Neural cell (in vitro differentiated cells): ENCODE measurements around the gene SNRPA. TPM values are rescaled to one million over a fixed set of nuclear protein-coding genes. Genes with fewer than 3 reads are reported as not detected.
"Not testable (repeated sequence)": the region's sequence is repeated elsewhere in the genome, so short reads cannot be mapped to it uniquely, and the experiment has no call there.

Source experiments
- H2AFZ ChIP-seq: fragments of 200-600, 300-800 bp; sonication (generic), shearing (Covaris generic); 2 replicates; pipeline ENCODE4 v1.6.0; 2014; ENCODE audit warnings: low read depth, mild to moderate bottlenecking, antibody characterized with exemption, low read length, moderate library complexity
- H3F3A ChIP-seq: fragments of 200-600 bp; shearing (Covaris generic); 2 replicates; pipeline ENCODE4 v1.6.1; 2016; ENCODE audit warnings: mild to moderate bottlenecking, moderate library complexity, mixed read lengths, antibody characterized with exemption, low read length; ENCODE audit not compliant: insufficient read depth, poor library complexity, severe bottlenecking
- H3K27ac ChIP-seq: fragments of 200-600, 300-800 bp; sonication (generic), shearing (Covaris generic); 2 replicates; pipeline ENCODE4 v1.5.1; 2014; ENCODE audit warnings: mild to moderate bottlenecking, low read length, moderate library complexity
- H3K27me3 ChIP-seq: fragments of 300-800, 200-600 bp; sonication (generic), shearing (Covaris generic); 2 replicates; pipeline ENCODE4 v1.6.0; 2014; ENCODE audit warnings: mild to moderate bottlenecking, low read depth, low read length, moderate library complexity; ENCODE audit not compliant: insufficient read depth
- H3K36me3 ChIP-seq: fragments of 300-800, 200-600 bp; sonication (generic), shearing (Covaris generic); 2 replicates; pipeline ENCODE4 v1.5.1; 2014; ENCODE audit warnings: mild to moderate bottlenecking, antibody characterized with exemption, low read length, moderate library complexity; ENCODE audit not compliant: insufficient read depth
- H3K4me2 ChIP-seq: fragments of 300-800, 200-600 bp; sonication (generic), shearing (Covaris generic); 2 replicates; pipeline ENCODE4 v1.6.0; 2014; ENCODE audit warnings: mild to moderate bottlenecking, low read length
- H3K4me3 ChIP-seq: fragments of 300-800, 200-600 bp; sonication (generic), shearing (Covaris generic); 2 replicates; pipeline ENCODE4 v1.5.1; 2014; ENCODE audit warnings: mild to moderate bottlenecking, low read length, moderate library complexity
- H3K79me2 ChIP-seq: fragments of 200-600 bp; shearing (Covaris generic); replicated peaks from 2 replicates; pipeline ENCODE4 v1.6.0; 2014; ENCODE audit warnings: mild to moderate bottlenecking, low read length, moderate library complexity; ENCODE audit not compliant: insufficient read depth
- H3K9ac ChIP-seq: fragments of 300-800, 200-600 bp; sonication (generic), shearing (Covaris generic); 2 replicates; pipeline ENCODE4 v1.6.1; 2016; ENCODE audit warnings: mild to moderate bottlenecking, low read length, mixed read lengths
- H3K9me2 ChIP-seq: fragments of 200-600 bp; shearing (Covaris generic); 2 replicates; pipeline ENCODE4 v1.6.1; 2016; ENCODE audit warnings: mild to moderate bottlenecking, low read length, mixed read lengths; ENCODE audit not compliant: insufficient read depth
- H3K9me3 ChIP-seq: fragments of 200-600, 300-800 bp; sonication (generic), shearing (Covaris generic); 2 replicates; pipeline ENCODE4 v1.6.1; 2016; ENCODE audit warnings: mild to moderate bottlenecking, mixed run types, low read length, moderate library complexity, mixed read lengths
- H4K20me1 ChIP-seq: fragments of 200-600 bp; shearing (Covaris generic); 2 replicates; pipeline ENCODE4 v1.6.1; 2016; ENCODE audit warnings: mild to moderate bottlenecking, mixed run types; ENCODE audit not compliant: insufficient read depth
- CTCF ChIP-seq: fragments of 450-650 bp; IDR thresholded peaks from 2 replicates; pipeline ENCODE4 v1.5.1; 2014; ENCODE audit warnings: antibody characterized with exemption, mild to moderate bottlenecking, moderate library complexity; ENCODE audit not compliant: poor library complexity, severe bottlenecking
- EP300 ChIP-seq: fragments of 450-650 bp; conservative IDR thresholded peaks from 2 replicates; pipeline ENCODE4 v1.6.1; 2014; ENCODE audit warnings: antibody characterized with exemption, mild to moderate bottlenecking, moderate library complexity; ENCODE audit not compliant: poor library complexity, severe bottlenecking
- EZH2 ChIP-seq: fragments of 200-600, 300-800 bp; shearing (Covaris generic), sonication (generic); IDR thresholded peaks from 2 replicates; pipeline ENCODE4 v1.6.1; 2014; ENCODE audit warnings: antibody characterized with exemption, low read length, borderline replicate concordance, mild to moderate bottlenecking; ENCODE audit not compliant: insufficient read depth, poor library complexity, severe bottlenecking
- MXI1 ChIP-seq: fragments of 450-650 bp; conservative IDR thresholded peaks from 2 replicates; pipeline ENCODE4 v1.6.1; 2014; ENCODE audit warnings: antibody characterized with exemption, mild to moderate bottlenecking; ENCODE audit not compliant: poor library complexity, severe bottlenecking
- POLR2AphosphoS5 ChIP-seq: IDR thresholded peaks from 2 replicates; pipeline ENCODE4 v1.6.1; 2012
- RAD21 ChIP-seq: fragments of 450-650 bp; conservative IDR thresholded peaks from 2 replicates; pipeline ENCODE4 v1.6.1; 2014; ENCODE audit warnings: antibody characterized with exemption, mild to moderate bottlenecking, moderate library complexity
- REST ChIP-seq: IDR thresholded peaks from 2 replicates; pipeline ENCODE4 v1.6.1; 2012; ENCODE audit warnings: borderline replicate concordance
- SMC3 ChIP-seq: fragments of 450-650 bp; conservative IDR thresholded peaks from 2 replicates; pipeline ENCODE4 v1.6.1; 2014; ENCODE audit warnings: antibody characterized with exemption, mild to moderate bottlenecking, moderate library complexity; ENCODE audit not compliant: poor library complexity
- TAF1 ChIP-seq: IDR thresholded peaks from 2 replicates; pipeline ENCODE4 v1.6.1; 2012; ENCODE audit warnings: low read depth
- polyA plus RNA-seq: library from polyadenylated mRNA; depleted of rRNA; stranded (reverse); fragments of >200 nt; gene quantifications from 2 replicates; pipeline ENCODE4 v1.2.3, GENCODE V29; 2014

The SNRPA gene
- polyA plus RNA-seq, 1 donor from 2014 or later, result 29.9 TPM

- H3K9me2 ChIP-seq, H3K4me3 ChIP-seq, H3K27ac ChIP-seq, H3K9me3 ChIP-seq, H4K20me1 ChIP-seq, H3K4me2 ChIP-seq, H3K36me3 ChIP-seq, H3F3A ChIP-seq, H3K79me2 ChIP-seq, H3K27me3 ChIP-seq, H3K9ac ChIP-seq, H2AFZ ChIP-seq: not testable (repeated sequence)
These were observed 33.1 kb downstream of the SNRPA start for GRCh38 chr19:40784146-40784545.

- H2AFZ ChIP-seq, result no peak overlapping the region
- H4K20me1 ChIP-seq, result no peaks in the 10 kb centered on the region
- H3F3A ChIP-seq, result no peaks in the 10 kb centered on the region
- no peak overlapping the region for H3K27ac ChIP-seq
- no peak for TF ChIP-seq SMC3
- no peak for TF ChIP-seq EP300
- TF ChIP-seq POLR2AphosphoS5, result no peak
- TF ChIP-seq EZH2, result no peak
- no peak for TF ChIP-seq REST
- no peak for TF ChIP-seq TAF1
- TF ChIP-seq MXI1, result no peak
- TF ChIP-seq CTCF, result no peak
- no peak for TF ChIP-seq RAD21
- H3K79me2 ChIP-seq, result no peaks in the 10 kb centered on the region
- H3K36me3 ChIP-seq, result no peaks in the 10 kb centered on the region
- no peak overlapping the region for H3K4me3 ChIP-seq
- no peak overlapping the region for H3K4me2 ChIP-seq
- no peaks in the 10 kb centered on the region for H3K27me3 ChIP-seq
- H3K9me3 ChIP-seq, result no peaks in the 10 kb centered on the region
- no peaks in the 10 kb centered on the region for H3K9me2 ChIP-seq
- no peak overlapping the region for H3K9ac ChIP-seq
These were observed 34.5 kb downstream of the SNRPA start for GRCh38 chr19:40785526-40785925.
